ENCODE measurements around the gene CA7. TPM values are rescaled to one million over a fixed set of nuclear protein-coding genes. Genes with fewer than 3 reads are reported as not detected.
A peak's percentile ranks its signal among the peaks of the same experiment; 100 is the strongest.

CA7 gene
- total and polyA plus RNA-seq, 4 donors, result not detected

DNA sequence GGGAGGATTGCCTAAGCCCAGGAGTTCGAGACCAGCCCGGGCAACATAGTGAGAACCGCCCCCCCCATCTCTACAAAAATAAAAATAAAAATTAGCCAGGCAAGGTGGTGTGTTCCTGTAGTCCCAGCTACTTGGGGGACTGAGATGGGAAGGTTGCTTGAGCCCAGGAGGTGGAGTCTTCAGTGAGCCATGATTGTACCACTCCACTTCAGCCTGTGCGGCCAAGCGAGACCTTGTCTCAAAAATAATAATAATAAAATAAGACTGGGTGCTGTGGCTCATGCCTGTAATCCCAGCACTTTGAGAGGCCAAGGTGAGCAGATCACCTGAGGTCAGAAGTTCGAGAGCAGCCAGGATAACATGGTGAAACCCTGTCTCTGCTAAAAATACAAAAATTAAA is 47.6 kb downstream of the CA7 start (continued):
- TF ChIP-seq TAF1 (conservative IDR thresholded peaks at IDR 0.05) (no peak), NR2F2 (IDR thresholded peaks at IDR 0.05) (no peak), RAD21 (IDR thresholded peaks at IDR 0.05) (no peak)
- TF ChIP-seq, protein P1, sequence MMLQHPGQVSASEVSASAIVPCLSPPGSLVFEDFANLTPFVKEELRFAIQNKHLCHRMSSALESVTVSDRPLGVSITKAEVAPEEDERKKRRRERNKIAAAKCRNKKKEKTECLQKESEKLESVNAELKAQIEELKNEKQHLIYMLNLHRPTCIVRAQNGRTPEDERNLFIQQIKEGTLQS (IDR thresholded peaks at IDR 0.05), result no peak

DNA sequence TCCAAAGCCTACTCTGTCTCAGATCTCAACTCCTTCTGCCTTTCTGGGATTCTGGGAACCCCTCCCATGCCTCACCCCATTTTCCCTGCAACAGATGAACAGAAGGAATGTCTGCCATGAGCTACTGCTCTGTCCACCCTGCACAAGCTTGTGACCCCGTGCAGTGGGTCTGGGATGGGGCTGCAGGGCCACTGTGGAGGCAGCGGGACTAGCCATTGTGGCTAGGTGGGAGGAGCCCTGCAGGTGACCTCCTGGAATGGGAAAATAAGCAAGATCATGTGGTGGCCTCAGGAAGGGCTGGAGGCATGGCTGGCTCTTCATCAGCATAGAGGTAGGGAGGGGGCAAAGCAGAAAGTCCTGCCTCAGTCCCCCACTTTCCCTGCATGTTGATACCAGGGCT is 49.8 kb downstream of the CA7 start:
- WGBS, result 92% methylated on average over 2 of the region's 2 CpGs
- no peak overlapping the region for H3K4me3 ChIP-seq (ENCODE audit: low read depth in 1 of 3, low read length in 3 of 3)
- H3K4me1 ChIP-seq (ENCODE audit: control insufficient read depth in 4 of 4, insufficient read depth in 4 of 4, low read length in 3 of 4), result peaks cover 6 to 21% (median 13%) of the 10 kb centered on the region in 4 donors
- TF ChIP-seq YY1 (IDR thresholded peaks at IDR 0.05), result no peak
- no peak overlapping the region for H3K27ac ChIP-seq (ENCODE audit: low read depth in 1 of 2, low read length in 2 of 2)
- no peaks in the 10 kb centered on the region for H3K9me3 ChIP-seq (ENCODE audit: control insufficient read depth in 4 of 4, low read length in 3 of 4)
- no peak for DNase-seq (ENCODE audit: low spot score)
- no peak overlapping the region for H3K9ac ChIP-seq (ENCODE audit: low read depth in 1 of 2, low read length in 2 of 2)
- no peaks in the 10 kb centered on the region for H3K27me3 ChIP-seq (ENCODE audit: control insufficient read depth in 4 of 4, insufficient read depth in 4 of 4, low read length in 3 of 4)
- no peaks in the 10 kb centered on the region for H3K36me3 ChIP-seq (ENCODE audit: control insufficient read depth in 4 of 4, insufficient read depth in 3 of 4, low read depth in 1 of 4, low read length in 3 of 4)

DNA sequence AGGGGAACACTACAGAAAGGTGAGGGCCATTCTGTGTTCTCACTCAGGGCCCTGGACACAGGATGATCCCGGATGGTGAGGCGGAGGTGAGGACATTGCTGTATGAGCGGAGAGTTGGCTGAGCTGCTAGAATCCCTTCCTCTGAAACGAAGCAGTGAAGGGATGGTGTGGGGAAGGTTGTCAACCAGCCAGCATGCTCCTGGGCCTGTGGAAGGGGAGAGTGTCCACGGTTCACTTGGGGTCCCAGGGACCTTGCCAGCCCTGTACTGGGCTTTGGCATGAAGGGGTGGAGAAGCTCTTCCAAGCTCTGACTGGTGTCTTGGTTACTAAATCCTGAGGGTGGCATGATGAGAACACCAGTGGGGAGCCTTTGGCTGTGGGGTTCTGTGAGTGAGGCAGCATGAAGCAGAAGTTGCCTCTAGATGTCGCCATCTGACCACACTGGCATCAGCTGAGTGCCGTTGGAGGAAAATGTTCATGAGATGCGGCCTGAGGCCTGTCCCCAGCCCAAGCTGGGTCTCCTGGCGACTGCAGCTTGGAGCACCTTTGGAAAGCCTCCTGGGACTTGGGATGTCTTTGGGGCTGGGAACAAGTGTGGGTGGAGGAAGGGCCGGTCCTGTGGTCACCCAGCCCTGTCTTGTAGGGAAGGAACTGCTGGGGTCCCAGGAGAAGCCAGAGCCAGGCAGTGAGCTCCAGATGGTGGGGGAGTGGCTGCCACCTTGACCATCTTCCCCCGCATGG is 50.9 kb downstream of the CA7 start:
- TF ChIP-seq SP1 (IDR thresholded peaks at IDR 0.05) (no peak), EGR1 (IDR thresholded peaks at IDR 0.05; ENCODE audit: low read depth in 2 of 2) (no peak), HNF4A (conservative IDR thresholded peaks at IDR 0.05) (no peak), RAD21 (IDR thresholded peaks at IDR 0.05) (peak; percentile 92 to 96), TAF1 (conservative IDR thresholded peaks at IDR 0.05) (no peak), FOXA2 (IDR thresholded peaks at IDR 0.05) (no peak), NR2F2 (IDR thresholded peaks at IDR 0.05) (no peak), GABPA (IDR thresholded peaks at IDR 0.05 in 1 of 2, conservative IDR thresholded peaks at IDR 0.05 in 1 of 2) (no peak)
- TF ChIP-seq, protein P2, sequence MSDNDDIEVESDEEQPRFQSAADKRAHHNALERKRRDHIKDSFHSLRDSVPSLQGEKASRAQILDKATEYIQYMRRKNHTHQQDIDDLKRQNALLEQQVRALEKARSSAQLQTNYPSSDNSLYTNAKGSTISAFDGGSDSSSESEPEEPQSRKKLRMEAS (IDR thresholded peaks at IDR 0.05), result no peak
- TF ChIP-seq, protein P3, sequence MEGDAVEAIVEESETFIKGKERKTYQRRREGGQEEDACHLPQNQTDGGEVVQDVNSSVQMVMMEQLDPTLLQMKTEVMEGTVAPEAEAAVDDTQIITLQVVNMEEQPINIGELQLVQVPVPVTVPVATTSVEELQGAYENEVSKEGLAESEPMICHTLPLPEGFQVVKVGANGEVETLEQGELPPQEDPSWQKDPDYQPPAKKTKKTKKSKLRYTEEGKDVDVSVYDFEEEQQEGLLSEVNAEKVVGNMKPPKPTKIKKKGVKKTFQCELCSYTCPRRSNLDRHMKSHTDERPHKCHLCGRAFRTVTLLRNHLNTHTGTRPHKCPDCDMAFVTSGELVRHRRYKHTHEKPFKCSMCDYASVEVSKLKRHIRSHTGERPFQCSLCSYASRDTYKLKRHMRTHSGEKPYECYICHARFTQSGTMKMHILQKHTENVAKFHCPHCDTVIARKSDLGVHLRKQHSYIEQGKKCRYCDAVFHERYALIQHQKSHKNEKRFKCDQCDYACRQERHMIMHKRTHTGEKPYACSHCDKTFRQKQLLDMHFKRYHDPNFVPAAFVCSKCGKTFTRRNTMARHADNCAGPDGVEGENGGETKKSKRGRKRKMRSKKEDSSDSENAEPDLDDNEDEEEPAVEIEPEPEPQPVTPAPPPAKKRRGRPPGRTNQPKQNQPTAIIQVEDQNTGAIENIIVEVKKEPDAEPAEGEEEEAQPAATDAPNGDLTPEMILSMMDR (IDR thresholded peaks at IDR 0.05; ENCODE audit: low read depth, low read length, missing input control), result peak; percentile 76
- H3K27me3 ChIP-seq (ENCODE audit: control insufficient read depth in 4 of 4, insufficient read depth in 4 of 4, low read length in 3 of 4), result no peaks in the 10 kb centered on the region
- H3K27ac ChIP-seq (ENCODE audit: low read depth in 1 of 2, low read length in 2 of 2), result no peak overlapping the region
- no peaks in the 10 kb centered on the region for H3K36me3 ChIP-seq (ENCODE audit: control insufficient read depth in 4 of 4, insufficient read depth in 3 of 4, low read depth in 1 of 4, low read length in 3 of 4)
- peak; percentile 59 for DNase-seq (ENCODE audit: low spot score)
- WGBS, result 48% methylated on average over 11 of the region's 11 CpGs
- no peak overlapping the region for H3K4me3 ChIP-seq (ENCODE audit: low read depth in 1 of 3, low read length in 3 of 3)
- peaks cover 11 to 30% (median 22%) of the 10 kb centered on the region in 4 donors for H3K4me1 ChIP-seq (ENCODE audit: control insufficient read depth in 4 of 4, insufficient read depth in 4 of 4, low read length in 3 of 4)
- H3K9me3 ChIP-seq (ENCODE audit: control insufficient read depth in 4 of 4, low read length in 3 of 4), result no peaks in the 10 kb centered on the region
- H3K9ac ChIP-seq (ENCODE audit: low read depth in 1 of 2, low read length in 2 of 2), result no peak overlapping the region

DNA sequence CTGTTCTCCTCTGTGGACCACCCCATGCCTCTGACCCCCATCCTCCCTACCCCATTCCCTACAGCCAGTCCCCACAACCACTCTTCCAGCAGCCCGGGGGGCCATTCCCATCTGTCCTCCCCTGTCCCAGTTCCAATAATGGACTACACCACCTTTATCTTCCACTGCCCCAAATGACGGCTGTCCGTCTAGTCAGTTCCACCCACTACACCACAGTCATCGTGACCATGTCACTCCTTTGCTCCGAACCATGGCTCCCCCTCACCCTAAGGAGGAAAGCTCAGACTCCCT is 51.4 kb downstream of the CA7 start:
- H3K27me3 ChIP-seq (ENCODE audit: control insufficient read depth in 4 of 4, insufficient read depth in 4 of 4, low read length in 3 of 4), result no peaks in the 10 kb centered on the region
- 86% methylated on average over 5 of the region's 5 CpGs for WGBS
- no peak for DNase-seq (ENCODE audit: low spot score)

More for the DNA sequence above, 51.4 kb downstream of the CA7 start:
- H3K4me3 ChIP-seq (ENCODE audit: low read depth in 1 of 3, low read length in 3 of 3), result no peak overlapping the region
- peaks cover 11 to 31% (median 23%) of the 10 kb centered on the region in 4 donors for H3K4me1 ChIP-seq (ENCODE audit: control insufficient read depth in 4 of 4, insufficient read depth in 4 of 4, low read length in 3 of 4)
- no peaks in the 10 kb centered on the region for H3K9me3 ChIP-seq (ENCODE audit: control insufficient read depth in 4 of 4, low read length in 3 of 4)
- TF ChIP-seq, protein P1 (IDR thresholded peaks at IDR 0.05), result no peak
- TF ChIP-seq HNF4A (conservative IDR thresholded peaks at IDR 0.05) (no peak), FOXA1 (IDR thresholded peaks at IDR 0.05) (no peak), EGR1 (IDR thresholded peaks at IDR 0.05; ENCODE audit: low read depth in 2 of 2) (no peak), YY1 (IDR thresholded peaks at IDR 0.05) (no peak), RXRA (IDR thresholded peaks at IDR 0.05) (no peak)
- TF ChIP-seq, protein P4, sequence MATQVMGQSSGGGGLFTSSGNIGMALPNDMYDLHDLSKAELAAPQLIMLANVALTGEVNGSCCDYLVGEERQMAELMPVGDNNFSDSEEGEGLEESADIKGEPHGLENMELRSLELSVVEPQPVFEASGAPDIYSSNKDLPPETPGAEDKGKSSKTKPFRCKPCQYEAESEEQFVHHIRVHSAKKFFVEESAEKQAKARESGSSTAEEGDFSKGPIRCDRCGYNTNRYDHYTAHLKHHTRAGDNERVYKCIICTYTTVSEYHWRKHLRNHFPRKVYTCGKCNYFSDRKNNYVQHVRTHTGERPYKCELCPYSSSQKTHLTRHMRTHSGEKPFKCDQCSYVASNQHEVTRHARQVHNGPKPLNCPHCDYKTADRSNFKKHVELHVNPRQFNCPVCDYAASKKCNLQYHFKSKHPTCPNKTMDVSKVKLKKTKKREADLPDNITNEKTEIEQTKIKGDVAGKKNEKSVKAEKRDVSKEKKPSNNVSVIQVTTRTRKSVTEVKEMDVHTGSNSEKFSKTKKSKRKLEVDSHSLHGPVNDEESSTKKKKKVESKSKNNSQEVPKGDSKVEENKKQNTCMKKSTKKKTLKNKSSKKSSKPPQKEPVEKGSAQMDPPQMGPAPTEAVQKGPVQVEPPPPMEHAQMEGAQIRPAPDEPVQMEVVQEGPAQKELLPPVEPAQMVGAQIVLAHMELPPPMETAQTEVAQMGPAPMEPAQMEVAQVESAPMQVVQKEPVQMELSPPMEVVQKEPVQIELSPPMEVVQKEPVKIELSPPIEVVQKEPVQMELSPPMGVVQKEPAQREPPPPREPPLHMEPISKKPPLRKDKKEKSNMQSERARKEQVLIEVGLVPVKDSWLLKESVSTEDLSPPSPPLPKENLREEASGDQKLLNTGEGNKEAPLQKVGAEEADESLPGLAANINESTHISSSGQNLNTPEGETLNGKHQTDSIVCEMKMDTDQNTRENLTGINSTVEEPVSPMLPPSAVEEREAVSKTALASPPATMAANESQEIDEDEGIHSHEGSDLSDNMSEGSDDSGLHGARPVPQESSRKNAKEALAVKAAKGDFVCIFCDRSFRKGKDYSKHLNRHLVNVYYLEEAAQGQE (IDR thresholded peaks at IDR 0.05), result no peak
- TF ChIP-seq, protein P5, sequence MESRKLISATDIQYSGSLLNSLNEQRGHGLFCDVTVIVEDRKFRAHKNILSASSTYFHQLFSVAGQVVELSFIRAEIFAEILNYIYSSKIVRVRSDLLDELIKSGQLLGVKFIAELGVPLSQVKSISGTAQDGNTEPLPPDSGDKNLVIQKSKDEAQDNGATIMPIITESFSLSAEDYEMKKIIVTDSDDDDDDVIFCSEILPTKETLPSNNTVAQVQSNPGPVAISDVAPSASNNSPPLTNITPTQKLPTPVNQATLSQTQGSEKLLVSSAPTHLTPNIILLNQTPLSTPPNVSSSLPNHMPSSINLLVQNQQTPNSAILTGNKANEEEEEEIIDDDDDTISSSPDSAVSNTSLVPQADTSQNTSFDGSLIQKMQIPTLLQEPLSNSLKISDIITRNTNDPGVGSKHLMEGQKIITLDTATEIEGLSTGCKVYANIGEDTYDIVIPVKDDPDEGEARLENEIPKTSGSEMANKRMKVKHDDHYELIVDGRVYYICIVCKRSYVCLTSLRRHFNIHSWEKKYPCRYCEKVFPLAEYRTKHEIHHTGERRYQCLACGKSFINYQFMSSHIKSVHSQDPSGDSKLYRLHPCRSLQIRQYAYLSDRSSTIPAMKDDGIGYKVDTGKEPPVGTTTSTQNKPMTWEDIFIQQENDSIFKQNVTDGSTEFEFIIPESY (IDR thresholded peaks at IDR 0.05), result no peak
- H3K27ac ChIP-seq (ENCODE audit: low read depth in 1 of 2, low read length in 2 of 2), result no peak overlapping the region
- no peaks in the 10 kb centered on the region for H3K36me3 ChIP-seq (ENCODE audit: control insufficient read depth in 4 of 4, insufficient read depth in 3 of 4, low read depth in 1 of 4, low read length in 3 of 4)
- H3K9ac ChIP-seq (ENCODE audit: low read depth in 1 of 2, low read length in 2 of 2), result no peak overlapping the region
